HG03439 (cell line): ENCODE measurements around the gene OR4C6.

Experiments
- ATAC-seq: cut with Tn5 transposase; IDR thresholded peaks from one replicate; pipeline ENCODE4 v1.9.1; 2021; ENCODE audit warnings: mild to moderate bottlenecking, moderate library complexity; ENCODE audit not compliant: unreplicated experiment

The OR4C6 gene

DNA sequence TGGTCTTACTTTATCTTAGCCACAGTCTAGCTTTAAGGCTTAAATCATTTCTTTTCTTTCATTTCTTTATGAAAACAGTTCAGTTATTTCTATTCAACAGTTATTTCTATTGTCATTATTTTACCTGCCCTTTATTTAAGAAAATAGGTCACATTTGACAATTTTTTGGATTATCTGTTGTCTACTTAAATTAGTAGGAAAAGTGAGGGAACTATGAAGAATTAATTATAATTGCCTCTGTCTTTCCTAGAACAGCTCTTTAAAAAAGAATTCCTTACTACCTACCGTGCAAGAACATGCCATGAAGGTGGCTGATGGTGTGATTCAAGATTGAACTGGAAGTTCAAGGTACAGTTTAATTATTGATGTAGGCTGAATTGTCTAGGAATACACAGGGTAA lies at the start of gene OR4C6:
OR4C6 (plus strand) TSS at position 301 of the 400 bp plus-strand sequence. CDS start 2,966 bp downstream, outside the sequence.
- no peak for ATAC-seq

DNA sequence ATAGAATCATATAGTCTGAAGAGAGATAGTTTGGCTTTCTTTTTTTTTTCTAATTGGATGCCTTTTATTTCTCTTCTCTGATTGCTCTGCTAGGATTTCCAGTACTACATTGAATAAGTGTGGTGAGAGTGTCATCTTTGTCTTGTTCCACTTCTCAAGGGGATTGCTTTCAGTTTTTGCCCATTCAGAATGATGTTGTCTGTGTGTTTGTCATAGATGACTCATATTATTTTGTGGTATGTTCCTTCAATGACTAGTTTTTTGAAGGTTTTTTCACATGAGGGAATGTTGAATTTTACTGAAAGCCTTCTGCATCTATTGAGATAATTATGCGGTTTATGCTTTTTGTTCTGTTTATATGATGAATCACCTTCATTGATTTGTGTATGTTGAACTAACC lies 37.5 kb upstream of the OR4C6 start:
- no peak for ATAC-seq

DNA sequence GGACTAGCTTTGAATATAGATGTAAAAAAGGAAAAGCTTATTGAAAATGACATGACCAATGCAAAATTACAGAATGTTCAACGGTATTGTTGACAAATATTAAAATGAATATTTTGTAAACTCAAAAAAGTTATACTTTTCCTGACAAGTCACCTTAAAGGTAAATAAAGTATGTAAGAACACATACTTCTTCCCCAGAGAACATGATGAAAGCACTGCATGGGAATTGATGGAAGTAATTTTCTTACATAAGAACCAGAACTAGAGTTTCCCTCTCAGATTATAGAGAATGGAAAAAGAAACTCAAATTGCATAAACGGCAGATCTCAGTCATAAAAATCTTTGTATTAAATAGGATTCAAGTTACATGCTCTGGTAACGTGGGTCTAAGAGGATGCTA lies 27.2 kb upstream of the OR4C6 start, which contains the start of gene OR4P4:
OR4P4 (plus strand) TSS at position 301 of the 400 bp plus-strand sequence.
- ATAC-seq = no peak

DNA sequence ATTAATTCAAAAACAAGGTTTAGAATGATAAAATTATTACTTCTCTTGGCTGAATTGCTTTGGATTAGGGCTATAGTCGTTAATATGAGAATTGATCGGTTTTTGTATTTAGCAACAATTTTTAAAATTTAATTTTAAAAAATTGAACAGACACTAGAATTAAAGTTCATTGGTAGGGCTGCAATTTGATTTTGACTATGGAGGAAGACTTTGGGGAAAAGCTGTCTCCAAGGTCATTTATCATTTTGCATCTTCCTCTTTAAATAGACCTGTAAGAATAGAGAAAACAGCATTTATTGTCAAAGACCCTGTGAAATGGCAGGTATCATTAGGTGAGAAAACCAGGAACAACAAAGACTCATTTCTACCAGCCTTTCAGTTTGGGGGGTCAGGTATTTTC lies 14.0 kb upstream of the OR4C6 start, which contains the start of gene OR4S2:
OR4S2 (plus strand) TSS at position 301 of the 400 bp plus-strand sequence. CDS start 2,577 bp downstream, outside the sequence.
- ATAC-seq = no peak

DNA sequence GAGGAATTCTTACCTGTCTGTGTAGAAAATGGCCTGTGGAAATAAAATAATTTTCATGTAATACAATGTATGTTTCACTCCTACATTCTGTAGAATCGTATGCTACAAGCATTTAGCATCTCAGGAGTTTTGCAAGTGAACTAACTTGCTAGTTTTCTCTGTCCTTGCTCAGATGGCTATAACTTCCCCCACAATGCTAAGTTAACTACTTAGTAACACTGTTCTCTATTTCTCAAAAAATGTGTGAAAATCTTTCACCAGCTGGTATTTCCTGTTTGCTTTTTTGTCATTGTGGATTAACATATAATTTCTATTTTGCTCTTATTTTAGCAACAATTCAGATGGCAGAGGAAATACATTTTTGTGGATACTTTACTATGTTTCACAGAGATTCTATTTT lies 9.4 kb upstream of the OR4C6 start:
- no peak for ATAC-seq

DNA sequence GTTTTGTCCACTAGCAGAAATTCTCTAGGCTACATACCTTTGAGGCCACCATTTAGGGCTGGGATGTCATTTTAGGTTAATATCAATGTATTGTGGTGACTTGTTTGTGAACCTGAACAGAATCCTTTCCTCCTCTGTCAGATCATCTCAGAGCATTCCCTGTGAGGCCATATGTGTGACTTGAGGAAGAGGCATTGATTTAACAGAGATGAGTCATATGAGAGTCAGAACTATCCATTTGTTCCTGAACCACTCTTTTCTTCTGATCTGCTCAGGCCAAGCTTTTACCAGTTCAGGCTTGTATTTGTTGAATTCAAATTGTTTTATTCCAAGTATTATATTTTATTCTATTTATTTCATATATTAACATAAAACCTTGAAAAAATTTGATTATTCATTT lies 6.9 kb upstream of the OR4C6 start:
- no peak for ATAC-seq

DNA sequence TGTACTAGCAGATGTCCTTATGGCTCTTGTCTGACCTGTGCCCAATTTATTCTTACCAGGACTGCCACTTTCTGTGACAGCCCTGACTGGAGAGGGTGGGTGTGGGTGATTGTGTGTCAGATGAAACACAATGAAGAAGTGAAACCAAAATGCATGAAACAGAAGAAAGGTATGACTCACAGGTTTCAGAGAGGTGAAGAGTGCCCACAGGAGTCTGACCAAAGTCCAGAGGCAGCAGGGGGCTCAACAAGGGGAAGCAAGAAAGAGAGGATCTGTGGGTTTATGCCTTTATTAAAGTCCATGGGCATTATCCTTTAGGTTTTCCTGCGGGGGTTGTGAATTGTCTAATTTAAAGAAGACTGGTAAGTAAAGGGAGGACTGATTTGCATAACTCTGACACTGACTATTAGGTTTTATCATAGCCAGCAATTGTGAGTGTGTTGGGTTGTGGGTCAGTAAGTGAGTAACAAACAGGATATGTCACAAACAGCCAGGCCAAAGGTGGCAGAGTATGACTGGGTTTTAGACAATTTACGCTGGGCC lies 3.9 kb upstream of the OR4C6 start:
- ATAC-seq = peak; percentile 98

DNA sequence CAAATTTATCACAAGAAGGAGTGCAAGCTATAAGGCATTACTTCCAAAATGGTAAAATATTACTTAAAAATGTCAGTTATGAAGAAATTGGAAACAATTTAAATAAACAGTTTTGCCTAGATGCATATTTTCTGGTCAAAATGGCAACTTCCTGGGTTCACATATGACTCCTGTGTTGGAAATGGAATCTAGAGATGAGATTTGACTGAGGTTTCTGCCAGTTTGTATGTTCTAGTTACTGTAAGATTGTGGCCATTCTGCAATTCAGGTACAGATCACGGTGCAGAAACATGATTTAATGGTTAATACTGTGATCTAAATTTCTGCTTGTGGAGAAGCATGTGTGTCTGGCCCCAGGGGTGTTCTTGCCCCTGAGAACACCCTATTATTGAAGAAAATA lies 3.4 kb upstream of the OR4C6 start:
- ATAC-seq = peak; percentile 27

DNA sequence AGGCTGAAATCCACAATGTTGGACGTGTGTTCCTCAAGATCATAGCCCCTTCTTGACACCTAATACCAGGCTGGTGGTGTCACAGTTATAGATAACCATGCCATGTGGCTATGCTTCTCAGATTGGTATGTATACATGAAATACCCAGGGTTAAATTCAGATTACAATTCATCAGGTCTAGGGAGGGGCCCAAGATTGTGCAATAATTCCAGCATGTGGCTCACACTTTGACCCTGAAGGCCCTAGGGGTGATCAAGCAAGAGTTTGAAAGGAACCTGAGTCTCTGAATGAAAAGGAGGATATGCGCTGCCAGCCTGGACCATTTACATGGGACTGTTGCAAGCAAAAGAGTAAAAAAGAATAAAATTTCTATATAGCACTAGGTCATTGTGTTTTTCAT lies 7.4 kb downstream of the OR4C6 start:
- no peak for ATAC-seq

DNA sequence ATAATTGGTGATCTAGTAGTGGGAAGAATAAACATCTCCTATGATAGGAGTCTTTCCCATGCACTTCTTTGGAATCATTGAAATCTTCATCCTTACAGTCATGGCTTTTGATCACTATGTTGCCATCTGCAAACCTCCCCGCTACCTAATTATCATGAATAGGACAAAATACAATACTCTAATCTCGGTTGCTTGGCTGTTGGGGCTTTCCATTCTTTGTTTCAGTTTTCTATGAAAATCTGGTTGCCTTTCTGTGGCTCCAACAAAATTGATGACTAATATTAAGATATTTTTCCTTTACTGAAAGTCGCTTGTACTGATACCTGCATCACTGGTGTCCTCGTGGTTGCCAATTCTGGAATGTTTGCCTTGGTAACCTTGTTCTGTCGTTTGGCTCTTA lies 11.9 kb downstream of the OR4C6 start:
- no peak for ATAC-seq

DNA sequence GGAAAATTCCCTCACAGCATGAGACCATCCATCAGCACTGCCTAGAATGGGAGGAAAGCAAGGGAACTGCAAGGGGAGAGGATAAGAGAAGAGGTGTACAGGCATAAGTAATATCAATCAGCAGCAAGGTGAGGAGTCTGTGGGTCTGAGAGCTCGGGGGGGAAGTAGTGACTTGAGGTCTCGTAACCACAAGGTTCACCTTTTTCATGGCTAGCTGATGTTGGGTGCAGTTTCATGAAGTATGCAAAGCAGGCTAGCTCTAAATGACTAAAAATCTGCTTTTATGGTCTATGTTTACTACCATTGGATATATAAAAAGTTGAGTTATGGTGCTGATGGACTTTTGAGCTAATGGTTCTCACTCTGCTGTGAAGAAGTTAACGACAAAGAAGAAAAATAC lies 35.8 kb downstream of the OR4C6 start:
- peak; percentile 95 for ATAC-seq

DNA sequence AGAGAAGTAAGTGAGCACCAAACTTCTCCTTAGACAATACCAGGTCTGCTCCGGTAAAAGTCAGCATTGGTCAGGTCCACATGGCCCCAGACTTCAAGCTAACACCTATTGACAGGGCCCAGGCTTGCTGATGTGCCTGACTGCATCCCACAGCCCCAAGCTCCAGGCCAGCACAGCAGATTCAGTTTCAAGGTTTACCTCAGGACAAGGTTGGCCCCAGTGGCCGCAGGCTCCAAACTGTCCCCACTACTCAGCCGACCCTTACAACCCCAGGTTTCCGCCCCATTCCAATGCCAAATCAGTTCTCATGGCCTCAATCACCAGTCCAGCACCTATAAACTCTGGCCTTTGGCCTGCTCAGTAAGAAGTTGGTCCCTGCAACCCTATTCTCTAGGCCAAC lies 39.4 kb downstream of the OR4C6 start:
- no peak for ATAC-seq

DNA sequence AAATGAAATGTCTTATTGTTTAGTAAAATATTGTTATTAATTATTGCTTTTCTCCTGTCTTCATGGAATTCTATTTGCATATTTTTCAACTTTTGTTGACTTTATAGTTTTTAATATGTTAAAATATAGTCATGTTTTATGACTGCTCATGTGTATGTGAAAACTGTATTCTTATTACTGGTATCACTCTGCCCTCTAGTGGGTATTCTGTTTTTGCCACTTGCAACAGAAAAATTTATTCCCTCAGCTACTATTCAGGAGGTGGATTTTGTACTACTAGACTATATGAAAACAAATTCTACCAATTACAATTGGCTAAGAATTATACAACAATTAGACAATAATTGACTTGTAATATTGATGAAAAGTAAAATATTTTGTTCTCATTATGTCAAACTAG lies 45.0 kb downstream of the OR4C6 start:
- ATAC-seq = no peak

DNA sequence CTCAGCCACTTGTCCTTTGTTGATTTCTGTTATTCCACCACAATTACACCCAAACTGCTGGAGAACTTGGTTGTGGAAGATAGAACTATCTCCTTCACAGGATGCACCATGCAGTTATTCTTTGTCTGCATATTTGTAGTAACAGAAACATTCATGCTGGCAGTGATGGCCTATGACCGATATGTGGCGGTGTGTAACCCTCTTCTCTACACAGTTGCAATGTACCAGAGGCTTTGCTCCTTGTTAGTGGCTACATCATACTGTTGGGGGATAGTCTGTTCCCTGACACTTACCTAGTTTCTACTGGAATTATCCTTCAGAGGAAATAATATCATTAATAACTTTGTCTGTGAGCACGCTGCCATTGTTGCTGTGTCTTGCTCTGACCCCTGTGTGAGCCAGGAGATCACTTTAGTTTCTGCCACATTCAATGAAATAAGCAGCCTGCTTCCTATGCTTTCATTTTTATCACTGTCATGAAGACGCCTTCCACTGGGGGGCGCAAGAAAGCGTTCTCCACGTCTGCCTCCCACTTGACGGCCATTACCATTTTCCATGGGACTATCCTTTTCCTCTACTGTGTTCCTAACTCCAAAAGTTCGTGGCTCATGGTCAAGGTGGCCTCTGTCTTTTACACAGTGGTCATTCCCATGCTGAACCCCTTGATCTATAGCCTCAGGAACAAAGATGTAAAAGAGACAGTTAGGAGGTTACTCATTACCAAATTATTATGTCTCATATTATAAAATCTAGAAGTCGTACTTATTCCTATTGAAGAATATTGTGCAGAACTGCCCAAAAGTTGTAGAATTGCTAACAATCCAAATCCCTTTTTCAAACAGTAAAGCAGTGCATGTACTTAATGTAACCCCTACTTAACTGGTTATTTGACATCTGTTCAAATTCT lies 53.2 kb downstream of the OR4C6 start:
- peak; percentile 79 for ATAC-seq
